HG03196 (cell line): ENCODE results near the gene PPP1R15B.

Experiments
- ATAC-seq: cut with Tn5 transposase; IDR thresholded peaks from one replicate; pipeline ENCODE4 v1.9.1; 2021; ENCODE audit not compliant: unreplicated experiment

Gene PPP1R15B

DNA sequence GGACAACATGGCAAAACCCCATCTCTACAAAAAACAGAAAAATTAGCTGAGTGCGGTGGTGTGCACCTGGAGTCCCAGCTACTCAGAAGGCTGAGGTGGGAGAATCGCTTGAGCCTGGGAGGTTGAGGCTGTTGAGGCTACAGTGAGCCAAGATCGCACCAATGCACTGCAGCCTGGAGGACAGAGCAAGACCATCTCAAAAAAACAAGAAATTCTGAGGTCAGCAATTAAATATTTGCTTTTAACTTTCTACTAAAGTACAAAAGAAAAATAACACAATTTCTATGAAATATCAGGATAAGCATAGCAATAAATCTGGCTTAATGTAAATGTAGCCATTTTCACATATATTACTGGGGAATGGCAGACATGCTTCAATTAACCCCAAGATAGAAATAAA, 9.9 kb downstream of the PPP1R15B start:
- no peak for ATAC-seq

DNA sequence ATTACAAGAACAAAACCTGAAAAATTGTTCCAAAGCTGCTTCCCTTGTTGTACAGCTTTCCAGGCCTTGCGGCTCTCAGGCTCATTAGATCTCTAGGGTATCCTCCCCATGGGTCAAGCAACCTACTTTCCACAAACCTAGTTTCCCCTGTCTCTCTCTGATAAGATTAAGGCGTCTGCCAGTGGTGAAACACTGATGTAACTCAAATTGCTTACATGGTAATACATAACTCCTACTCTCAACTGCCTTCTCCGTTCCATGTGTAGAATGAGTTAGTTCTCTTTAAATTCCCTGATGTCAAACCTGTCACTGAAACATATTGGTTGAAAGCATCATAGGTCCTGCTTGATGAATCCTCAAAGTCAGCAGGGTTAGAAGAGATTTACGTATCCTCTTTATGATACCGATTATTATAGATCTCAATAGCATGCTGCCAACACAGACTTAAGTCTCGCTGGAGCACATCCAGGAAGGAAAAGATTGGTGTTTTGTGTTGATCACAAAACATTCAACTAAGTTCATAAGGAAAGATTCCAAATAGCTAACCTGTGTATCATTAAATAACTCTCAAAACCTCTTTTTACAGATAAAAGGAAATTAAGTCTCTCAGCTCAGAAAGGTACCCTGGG, 10.6 kb downstream of the PPP1R15B start:
- no peak for ATAC-seq

DNA sequence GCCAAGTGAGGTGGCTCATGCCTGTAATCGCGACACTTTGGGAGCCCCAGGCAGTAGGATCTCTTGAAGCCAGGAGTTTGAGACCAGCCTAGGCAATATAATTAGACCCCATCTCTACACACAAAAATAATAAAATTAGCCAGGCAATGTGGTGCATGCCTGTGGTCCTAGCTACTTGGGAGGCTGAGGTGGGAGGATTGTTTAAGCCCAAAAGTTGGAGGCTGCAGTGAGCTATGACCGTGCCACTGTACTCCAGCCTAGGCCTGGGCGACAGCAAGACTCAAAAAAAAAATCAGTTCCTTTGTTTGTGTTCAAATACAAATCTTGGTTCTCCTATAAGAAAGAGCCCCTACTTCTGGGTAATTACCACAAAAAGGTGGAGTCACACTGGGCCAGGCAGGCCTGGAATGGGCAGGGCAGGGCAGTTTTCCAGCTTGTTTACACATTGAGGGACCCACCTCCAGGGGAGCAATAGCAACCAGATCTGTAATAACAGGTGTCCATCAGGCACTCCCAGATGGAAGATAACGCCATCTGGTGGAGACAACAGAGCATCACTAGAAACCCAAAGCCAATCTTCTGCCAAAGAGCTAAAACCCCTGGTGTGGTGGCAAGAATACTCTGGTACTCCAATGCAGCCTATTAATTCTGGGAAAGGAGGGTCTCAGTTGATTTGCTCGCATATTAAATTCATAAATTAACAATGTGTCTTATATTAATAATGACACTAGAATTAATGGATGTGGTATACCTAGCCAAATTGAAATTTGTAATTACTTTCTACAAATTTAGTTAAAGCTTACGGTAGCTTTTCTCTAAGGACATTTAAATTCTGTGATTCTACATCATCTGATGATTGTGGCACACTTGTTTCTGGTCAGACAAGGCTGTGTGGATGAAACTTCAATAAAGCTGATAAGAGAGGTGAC, 13.2 kb downstream of the PPP1R15B start:
- peak; percentile 81 for ATAC-seq

DNA sequence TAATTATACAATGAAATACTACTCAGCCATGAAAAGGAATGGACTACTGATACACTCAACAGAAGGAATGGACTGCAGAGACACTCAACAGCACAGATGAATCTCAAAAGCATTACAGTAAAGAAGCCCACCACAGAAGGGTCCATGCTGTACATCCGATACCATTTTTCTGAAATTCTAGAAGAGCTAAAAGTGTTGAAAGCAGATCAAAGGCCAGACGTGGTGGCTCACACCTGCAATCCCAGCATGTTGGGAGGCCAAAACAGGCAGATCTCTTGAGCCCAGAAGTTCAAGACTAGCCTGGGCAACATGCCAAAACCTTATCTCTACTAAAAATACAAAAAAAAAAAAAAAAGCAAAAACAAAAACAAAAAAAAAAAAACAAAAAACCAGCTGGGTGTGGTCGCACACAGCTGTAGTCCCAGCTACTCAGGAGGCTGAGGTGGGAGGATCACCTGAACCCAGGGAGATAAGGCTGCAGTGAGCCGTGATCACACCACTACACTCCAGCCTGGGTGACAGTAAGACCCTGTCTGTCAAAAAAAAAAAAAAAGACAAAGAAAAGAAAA, 15.5 kb downstream of the PPP1R15B start:
- ATAC-seq: no peak

DNA sequence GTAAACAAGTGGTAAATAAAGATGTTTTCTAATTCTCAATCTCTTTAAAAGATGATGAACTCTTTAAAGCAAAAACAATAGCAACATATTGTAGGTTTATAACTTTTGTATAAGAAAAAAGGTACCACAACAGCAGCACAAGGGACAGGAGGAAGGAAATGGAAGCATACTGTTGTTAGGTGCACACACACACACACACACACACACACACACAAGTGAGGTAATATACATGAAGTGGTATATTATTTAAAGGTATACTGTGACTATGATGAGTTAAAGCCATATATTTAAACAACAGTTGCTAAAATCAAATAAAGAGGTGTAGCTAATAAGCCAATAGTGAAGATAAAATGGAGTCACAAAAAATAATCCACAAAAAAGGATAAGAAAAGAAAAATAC, 20.0 kb downstream of the PPP1R15B start:
- no peak for ATAC-seq

DNA sequence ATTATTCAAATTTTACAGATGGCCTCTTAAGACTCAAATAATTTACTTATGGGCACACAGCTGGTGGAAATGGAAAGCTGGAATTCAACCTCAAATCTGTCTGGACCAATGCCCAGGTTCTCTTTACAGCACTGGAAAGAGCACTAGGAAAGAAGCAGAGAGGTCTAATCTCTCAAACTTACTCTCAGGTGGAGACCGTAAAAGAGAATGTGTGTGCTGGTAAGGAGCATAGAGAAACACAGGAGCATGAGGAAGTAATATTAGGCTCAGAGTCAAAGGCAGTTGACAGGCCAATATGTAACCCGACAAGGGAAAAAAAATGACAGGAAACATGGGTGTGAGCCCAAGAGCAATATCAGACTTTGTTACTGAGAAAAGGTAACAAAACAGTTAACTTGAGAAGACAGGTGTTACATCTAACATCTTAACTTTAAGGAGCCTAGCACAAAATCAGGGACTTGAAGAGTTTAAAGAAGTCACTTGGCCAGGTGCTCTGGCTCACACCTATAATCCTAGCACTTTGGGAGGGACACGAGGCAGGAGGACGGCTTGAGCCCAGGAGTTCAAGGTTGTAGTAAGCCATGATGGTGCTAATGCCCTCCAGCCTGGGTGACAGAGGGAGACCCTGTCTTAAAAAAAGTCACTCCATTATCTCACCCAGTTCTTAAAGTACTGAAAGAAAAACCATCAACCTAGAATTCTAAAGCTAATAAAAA, 20.7 kb downstream of the PPP1R15B start:
- no peak for ATAC-seq

DNA sequence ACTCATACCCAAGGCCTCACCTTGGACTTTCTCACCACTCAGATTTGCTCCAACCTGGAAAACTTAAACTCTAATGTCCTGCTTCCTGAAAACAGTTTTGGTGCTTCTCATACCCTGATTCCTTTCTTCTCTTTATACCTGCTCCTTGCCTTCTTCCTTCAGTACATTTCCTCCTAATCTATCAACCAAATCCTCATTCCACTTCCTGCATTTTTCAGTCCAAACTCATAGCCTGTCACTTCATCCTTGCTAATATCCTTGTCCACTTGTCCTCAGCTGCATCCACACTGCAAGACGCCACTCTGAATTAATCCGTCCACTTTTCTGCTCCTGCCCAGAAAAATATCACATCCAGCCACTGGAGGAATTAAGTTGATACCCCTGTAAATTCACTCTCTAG, 25.9 kb downstream of the PPP1R15B start:
- ATAC-seq: no peak

DNA sequence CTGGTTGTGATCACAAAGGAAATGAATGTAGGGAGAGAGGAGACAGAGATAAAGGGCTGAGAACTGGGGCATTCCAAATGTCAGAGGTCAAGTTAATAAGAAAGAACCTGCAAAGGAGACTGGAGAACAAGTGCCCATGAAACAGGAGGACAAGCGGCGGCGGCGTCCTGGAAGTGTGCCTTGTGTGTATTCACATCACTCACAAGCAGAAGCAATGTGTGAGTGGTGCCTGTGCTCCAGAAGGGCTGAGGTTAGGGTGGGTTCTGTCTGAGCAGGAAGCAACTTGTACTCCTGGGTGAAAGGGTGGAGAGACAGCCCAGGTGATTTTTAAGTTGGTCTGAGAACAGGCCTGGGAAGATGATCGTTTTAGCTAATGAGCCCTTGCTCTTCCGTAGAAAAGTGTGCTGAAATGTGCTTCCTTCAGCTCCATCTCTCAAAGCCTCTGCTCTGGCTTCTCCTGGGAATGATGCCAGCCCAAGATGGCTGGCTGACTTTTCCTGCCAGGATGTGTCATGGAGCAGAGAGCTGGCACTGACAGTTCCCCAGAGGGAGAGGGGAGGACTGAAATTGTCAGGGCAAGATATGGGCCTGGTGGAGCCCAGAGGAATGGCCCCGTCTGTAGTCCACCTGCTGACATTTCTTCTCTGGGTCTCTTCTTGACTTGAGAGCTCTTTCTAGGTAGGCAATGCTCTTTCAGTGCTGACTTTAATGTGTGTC, 26.8 kb downstream of the PPP1R15B start:
- ATAC-seq: no peak

DNA sequence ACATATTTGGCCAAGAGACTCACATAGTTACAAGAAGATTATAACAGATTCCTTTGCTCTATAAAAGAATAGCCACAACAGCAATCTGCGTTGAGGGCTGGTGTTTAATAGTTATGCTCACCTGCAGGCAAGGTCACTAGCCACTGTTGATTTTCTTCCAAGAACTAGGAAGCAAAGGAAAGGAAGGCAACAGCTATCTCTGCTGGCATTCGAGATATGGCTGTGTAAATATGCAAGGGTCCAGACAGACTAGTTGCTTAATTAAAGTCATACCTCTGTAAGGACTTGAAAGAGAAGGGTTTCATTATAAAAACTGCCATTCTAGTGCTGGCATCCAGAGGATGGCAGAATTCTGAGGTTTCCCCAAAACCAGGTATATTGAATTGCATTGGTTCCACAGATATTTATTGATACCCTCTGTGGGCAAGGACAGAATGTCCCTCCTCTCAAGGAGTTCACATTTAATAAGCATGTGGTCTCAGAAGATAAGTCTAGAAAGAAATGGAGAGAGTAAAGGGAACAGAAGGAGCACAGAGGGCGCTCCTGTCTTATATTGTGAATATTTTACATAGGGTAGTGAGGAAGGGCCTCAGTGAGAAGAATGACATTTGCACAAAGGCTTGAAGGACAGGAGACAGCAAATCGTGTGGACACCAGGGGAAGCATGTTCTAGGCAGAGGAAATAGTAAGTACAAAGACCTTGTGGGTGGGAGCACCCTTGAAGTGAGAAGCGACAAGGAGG, 28.3 kb downstream of the PPP1R15B start:
- no peak for ATAC-seq

DNA sequence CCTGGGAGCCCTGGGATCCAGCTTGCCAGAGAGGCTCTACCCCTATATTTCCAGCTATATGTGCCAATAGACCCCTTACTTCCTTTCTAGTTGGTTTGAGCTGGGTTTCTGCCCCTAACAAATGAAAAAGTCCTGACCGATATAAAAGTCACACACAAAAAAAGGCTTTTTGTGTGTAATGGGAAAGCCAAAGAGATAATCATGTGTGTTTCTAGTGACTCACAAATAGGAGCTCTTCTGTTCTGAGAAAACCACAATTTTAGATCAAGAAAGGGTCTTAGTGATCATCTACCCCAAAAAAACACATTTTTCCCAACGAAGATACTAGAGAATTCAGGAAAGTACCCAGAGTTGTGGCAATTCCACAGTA, 28.9 kb downstream of the PPP1R15B start:
- no peak for ATAC-seq

DNA sequence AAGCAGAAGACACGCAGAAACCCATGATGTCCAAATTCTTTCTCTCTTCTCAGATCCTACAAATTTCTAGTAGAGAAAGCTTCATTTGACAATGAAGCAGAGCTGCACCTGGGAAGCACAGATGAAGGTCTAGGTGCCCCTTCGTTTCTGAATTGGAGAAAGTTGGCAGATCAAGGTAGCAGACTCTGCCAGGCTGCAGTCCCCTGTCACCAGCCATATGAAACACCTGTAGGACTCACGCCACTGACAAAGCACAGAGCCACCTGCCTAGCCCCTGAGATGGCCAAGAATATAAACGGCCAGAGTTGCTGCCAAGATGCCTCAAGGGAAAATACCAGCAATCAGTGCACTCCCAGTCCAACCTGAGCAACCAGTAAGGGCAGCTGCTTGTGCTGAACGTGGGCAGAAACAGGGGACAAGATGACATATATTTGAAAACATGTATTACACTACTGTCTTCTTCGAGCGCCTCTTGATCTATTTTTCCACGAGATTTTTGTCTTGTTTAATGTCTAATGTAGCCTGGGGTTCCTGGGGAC, 31.3 kb downstream of the PPP1R15B start:
- no peak for ATAC-seq

DNA sequence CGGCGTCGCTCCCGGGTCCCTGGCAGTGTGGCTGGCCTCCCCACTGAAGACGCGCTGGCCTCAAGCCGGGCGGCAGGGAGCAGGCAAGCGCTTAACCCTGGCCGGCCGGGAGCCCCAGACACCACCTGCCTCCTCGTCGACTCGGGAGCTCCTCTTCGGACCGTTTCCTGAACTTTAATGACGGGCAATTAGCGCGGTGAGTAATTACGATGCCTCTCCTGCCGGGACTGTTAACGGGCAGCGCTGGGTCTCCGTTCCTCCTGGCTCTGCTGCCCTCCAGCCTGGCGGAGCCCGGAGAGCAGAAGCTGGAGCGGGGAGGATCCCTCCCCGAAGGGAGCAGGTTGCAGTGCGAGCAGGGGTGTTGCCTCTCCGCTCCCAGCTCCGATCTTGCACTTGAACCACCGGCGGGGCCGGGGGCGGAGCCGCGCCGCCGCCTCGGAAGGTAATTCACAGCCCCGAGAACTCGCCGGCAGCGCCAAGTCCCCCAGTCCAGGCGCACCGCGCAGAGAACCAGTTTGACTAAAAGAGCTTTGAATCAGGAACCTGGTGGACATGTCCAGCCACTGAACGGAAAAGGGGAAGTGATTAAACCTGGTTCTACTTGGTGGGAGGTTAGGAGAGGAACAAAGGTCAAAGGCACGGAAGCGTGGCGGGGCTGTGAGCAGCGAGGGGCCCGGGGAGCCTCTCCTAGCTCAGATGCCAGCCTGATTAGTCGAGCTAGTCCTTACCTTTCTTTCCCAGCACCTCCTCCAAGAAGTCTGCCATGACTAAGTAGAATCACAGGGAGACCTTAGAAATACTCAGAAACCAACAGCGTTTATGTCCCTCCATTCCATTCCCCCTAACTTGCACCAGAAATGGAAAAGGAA, 33.6 kb downstream of the PPP1R15B start:
- no peak for ATAC-seq

DNA sequence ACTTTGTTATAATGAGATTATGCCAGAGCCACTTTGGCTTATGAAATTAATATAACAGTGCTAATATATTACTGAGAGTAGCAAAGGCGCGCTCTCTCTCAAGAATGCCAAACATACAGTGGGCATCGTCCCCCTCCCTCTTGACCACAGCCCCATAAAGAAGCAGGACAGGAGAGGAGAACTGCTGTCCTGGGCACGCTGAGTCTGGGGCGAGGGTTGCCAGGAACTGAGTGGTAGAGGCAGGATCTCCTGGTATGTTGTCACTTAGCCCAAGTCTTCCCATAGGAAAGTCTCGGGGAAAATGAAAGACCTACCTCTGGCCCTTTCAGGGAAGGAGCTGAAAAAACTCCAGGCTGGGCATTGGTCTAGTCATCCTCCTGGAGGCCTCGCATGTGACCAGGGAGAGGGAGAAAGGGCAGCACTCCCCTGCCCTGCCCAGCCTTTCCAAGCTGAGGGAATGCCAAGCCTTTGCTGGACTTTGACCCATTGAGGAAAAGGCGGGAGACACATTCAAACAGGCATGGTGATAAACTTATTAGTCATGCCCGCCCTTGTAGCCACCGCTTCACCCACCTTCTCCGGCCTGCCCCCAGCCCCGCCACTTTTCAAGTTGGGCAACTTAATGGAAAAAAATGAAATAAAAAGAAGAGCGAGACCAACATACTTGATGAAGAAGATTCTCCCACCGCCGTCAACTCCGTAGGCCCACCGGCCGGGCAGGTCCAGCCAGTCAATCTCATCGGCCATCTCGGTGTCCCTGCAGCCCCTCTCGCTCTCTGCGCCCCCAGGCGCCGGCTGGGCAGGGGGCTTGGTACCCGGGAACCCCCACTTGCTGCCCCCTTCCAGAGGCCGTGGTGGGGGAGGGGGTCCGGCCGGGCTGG, 34.5 kb downstream of the PPP1R15B start:
- ATAC-seq: no peak

DNA sequence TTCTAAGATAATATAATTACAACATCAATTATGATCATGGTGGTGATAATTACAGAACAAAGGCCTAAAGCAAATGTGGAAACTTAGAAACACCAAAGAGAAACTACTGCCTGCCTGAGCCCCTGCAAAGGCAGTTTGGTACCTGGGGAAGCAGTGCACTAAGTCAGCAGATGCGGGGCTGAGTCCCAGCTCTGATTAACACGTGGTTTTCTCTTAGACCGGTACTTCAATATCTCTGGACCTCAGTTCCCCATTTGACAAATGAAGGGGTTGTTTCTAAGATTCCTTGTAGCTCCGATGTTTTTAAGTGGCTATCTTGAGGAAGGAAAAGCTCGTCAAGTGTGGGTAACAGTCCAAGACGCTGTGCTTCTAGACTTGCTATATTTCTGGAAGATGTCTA, 35.2 kb downstream of the PPP1R15B start:
- ATAC-seq: no peak

DNA sequence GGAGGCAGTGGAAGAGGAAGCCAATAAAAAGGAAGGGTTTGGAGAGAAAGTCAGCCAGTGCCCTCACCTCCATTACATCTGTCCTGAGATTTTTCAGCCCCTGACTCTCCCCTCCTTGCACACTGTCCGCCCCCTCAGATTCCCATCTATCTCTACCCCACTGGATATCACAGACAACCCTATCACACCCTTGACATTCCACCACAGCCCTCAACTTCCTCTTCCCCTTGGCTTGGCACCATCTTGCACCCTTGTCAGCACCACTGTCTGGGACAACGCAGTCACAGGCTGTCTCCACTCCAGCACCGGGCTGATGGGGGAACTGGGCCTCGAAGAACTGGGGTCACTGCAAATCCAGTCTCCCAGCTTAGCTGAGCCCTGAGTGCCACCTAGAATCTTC, 37.7 kb downstream of the PPP1R15B start:
- ATAC-seq: no peak

DNA sequence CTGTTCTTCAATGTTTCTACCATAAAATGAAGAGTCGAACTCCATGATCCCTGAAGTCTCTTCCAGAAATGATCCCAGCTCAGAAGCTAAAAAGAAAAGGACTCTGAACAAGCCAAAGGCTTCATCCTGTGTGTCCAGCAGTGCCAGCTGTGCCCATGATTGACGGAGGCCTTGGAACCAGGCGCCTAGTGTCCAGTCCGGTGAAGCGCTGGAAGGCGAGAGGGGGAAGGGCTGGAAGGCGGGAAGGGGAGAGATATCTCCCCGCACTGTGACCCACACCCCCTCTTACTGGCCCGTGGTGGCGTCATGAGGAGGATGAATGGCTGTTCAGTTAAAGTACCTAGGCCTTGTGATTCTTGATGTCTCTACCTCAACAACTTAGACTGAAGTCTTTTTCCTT, 41.4 kb downstream of the PPP1R15B start:
- no peak for ATAC-seq

DNA sequence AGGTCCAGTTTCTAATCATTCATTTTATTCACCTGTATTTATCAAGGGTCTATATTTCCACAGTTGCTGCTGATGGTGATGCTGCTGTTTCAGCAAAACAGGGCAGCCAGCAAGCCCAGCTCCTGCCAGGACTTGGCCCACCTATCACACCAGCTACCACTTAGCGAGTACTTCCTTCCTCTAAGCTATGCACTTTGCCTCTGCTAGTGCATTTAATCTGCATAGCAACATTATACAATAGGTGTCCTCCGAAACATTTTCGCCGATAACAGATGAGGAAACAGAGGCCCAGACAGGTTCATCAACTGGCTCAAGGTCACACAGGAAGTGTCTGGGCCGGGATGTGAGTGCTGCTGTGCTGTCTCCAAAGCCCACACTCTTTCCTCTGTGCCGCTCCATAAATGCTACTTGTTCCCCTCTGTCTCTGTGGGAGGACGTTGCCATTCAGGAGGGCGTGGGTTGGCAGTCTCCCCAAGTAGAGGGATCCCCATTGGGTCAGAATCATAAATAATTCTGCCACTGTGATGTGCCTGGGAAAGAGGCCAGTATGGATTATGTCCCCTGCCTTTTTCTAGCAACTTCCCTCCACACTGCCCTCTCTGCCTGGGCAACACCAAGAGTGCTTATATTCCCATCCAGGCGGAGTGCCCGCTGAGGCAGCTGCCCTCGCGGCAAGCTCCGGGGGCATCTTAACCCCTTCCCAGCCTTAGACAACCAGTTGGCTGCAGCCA, 42.5 kb downstream of the PPP1R15B start:
- no peak for ATAC-seq
